Calu3 (cell line): Measurements from ENCODE around the gene NUDT8. TPM values are rescaled to one million over a fixed set of nuclear protein-coding genes. Genes with fewer than 3 reads are reported as not detected.

Experiments used
- BruUV-seq: library from RNA; stranded (reverse); fragments of 400-500 nt; replicated peaks from 2 replicates; lab custom pipeline; 2021; lab: Mats Ljungman, UMichigan
- CTCF ChIA-PET: fragments of 300-600 bp; sonication (Branson Sonifier 250); formaldehyde crosslinking; loops from one replicate; lab custom pipeline; 2022; ENCODE audit warnings: antibody characterized with exemption; lab: Charles Lee
- DNase-seq: peaks from one replicate; pipeline ENCODE4 v3.0.0; 2022
- H3K27ac Mint-ChIP-seq: one replicate; pipeline ENCODE4 v1.8.0; 2022; ENCODE audit warnings: mixed read lengths; ENCODE audit not compliant: unreplicated experiment
- H3K27me3 Mint-ChIP-seq: one replicate; pipeline ENCODE4 v1.8.0; 2022; ENCODE audit warnings: mixed read lengths; ENCODE audit not compliant: unreplicated experiment
- H3K36me3 Mint-ChIP-seq: one replicate; pipeline ENCODE4 v1.8.0; 2022; ENCODE audit warnings: mild to moderate bottlenecking, moderate library complexity, mixed read lengths; ENCODE audit not compliant: insufficient read depth, unreplicated experiment
- H3K4me1 Mint-ChIP-seq: one replicate; pipeline ENCODE4 v1.8.0; 2022; ENCODE audit warnings: mild to moderate bottlenecking, low read depth, mixed read lengths; ENCODE audit not compliant: unreplicated experiment
- H3K4me3 Mint-ChIP-seq: one replicate; pipeline ENCODE4 v1.8.0; 2022; ENCODE audit warnings: mild to moderate bottlenecking, low read depth, moderate library complexity, mixed read lengths; ENCODE audit not compliant: unreplicated experiment
- H3K9me3 Mint-ChIP-seq: one replicate; pipeline ENCODE4 v1.8.0; 2022; ENCODE audit warnings: low read depth, mixed read lengths; ENCODE audit not compliant: unreplicated experiment
- CTCF ChIP-seq: fragments of 200-600 bp; IDR thresholded peaks from one replicate; pipeline ENCODE4 v1.8.0; 2022; ENCODE audit warnings: antibody characterized with exemption; ENCODE audit not compliant: unreplicated experiment
- intact Hi-C: fragments of 100-400 bp; cut with micrococcal nuclease; formaldehyde crosslinking; loops from one replicate; pipeline ENCODE4 v1.10.0; 2022; ENCODE audit not compliant: unreplicated experiment
- total RNA-seq: library from RNA; stranded (reverse); gene quantifications from 2 replicates; pipeline ENCODE4 v1.2.3, GENCODE V29; 2022

The NUDT8 gene
- total RNA-seq, 1 experiment from 2014 or later: 9.7 TPM

- Mint-ChIP-seq H3K4me3 (peak overlapping the region; percentile 50), H3K9me3 (no peaks in the 10 kb centered on the region), H3K27ac (peak overlapping the region; percentile 76), H3K27me3 (no peaks in the 10 kb centered on the region), H3K4me1 (peaks cover 16% of the 10 kb centered on the region), H3K36me3 (peaks cover 24% of the 10 kb centered on the region)
- CTCF ChIA-PET: interaction anchor here (0.8 to 1.8 kb wide), 4 partner anchors 13 to 42 kb away, joined by 4 to 17 read pairs (median 5); partner anchors contain the start of genes GSTP1 and NUDT8
- intact Hi-C loops: no loop called here
- peak; percentile 72 for DNase-seq
- no TSS peak for BruUV-seq
- TF ChIP-seq CTCF: no peak
Observed at GRCh38 chr11:67614730-67615714, 14.7 kb downstream of the NUDT8 start.

GRCh38 chr11:67613960-67614715 is 15.6 kb downstream of the NUDT8 start:
- Mint-ChIP-seq H3K9me3 (no peaks in the 10 kb centered on the region), H3K27ac (peak overlapping the region; percentile 76), H3K4me3 (peak overlapping the region; percentile 50), H3K27me3 (no peaks in the 10 kb centered on the region), H3K36me3 (peaks cover 28% of the 10 kb centered on the region), H3K4me1 (peaks cover 16% of the 10 kb centered on the region)
- peak; percentile 70 for TF ChIP-seq CTCF
- DNase-seq: peak; percentile 73
- intact Hi-C loops: no loop called here
- BruUV-seq: no TSS peak
- CTCF ChIA-PET: interaction anchor here (0.8 to 1.8 kb wide), 3 partner anchors 14 to 41 kb away, joined by 4 to 17 read pairs (median 6); partner anchors contain the start of gene NUDT8

GRCh38 chr11:67613313-67613959 is 16.3 kb downstream of the NUDT8 start:
- DNase-seq: no peak
- Mint-ChIP-seq H3K4me3 (no peak overlapping the region), H3K36me3 (peaks cover 35% of the 10 kb centered on the region), H3K9me3 (no peaks in the 10 kb centered on the region), H3K27ac (no peak overlapping the region), H3K4me1 (peaks cover 16% of the 10 kb centered on the region), H3K27me3 (no peaks in the 10 kb centered on the region)
- CTCF ChIA-PET: interaction anchor here (1.5 to 1.8 kb wide), 2 partner anchors 15 to 17 kb away, joined by 6 to 17 read pairs; partner anchors contain the start of gene NUDT8
- intact Hi-C loops: no loop called here
- BruUV-seq: no TSS peak
- TF ChIP-seq CTCF: no peak

GRCh38 chr11:67612751-67613150 is 17.0 kb downstream of the NUDT8 start:
- DNase-seq: no peak
- no peaks in the 10 kb centered on the region for H3K9me3 Mint-ChIP-seq
- H3K27me3 Mint-ChIP-seq: no peaks in the 10 kb centered on the region
- peaks cover 16% of the 10 kb centered on the region for H3K4me1 Mint-ChIP-seq
- no TSS peak for BruUV-seq
- no peak for TF ChIP-seq CTCF
- no peak overlapping the region for H3K27ac Mint-ChIP-seq
- H3K4me3 Mint-ChIP-seq: no peak overlapping the region
- intact Hi-C loops: no loop called here
- CTCF ChIA-PET: interaction anchor here (0.8 kb wide), 1 partner anchor 16 kb away, joined by 3 read pairs; the partner anchor contains the start of gene NUDT8
- H3K36me3 Mint-ChIP-seq: peaks cover 38% of the 10 kb centered on the region
